ENCODE results near the gene ETV3L.

ETV3L gene

GRCh38 chr1:157044326-157044725, 55.3 kb downstream of the ETV3L start:
- Histone ChIP-seq H3K27me3 (ENCODE audit: control insufficient read depth, low read length) (peaks cover 8% of the 10 kb centered on the region), H3K27ac (ENCODE audit: low read depth, low read length) (no peak overlapping the region), H3K4me2 (ENCODE audit: low read length) (peak overlapping the region; percentile 72), H3K4me1 (ENCODE audit: control insufficient read depth, low read length) (peaks cover 22% of the 10 kb centered on the region), H4K20me1 (ENCODE audit: control insufficient read depth, insufficient read depth, low read depth, low read length) (no peaks in the 10 kb centered on the region), H3F3A (ENCODE audit: control insufficient read depth, insufficient read depth) (0 out of 2 replicates have a peak, but pooled peaks cover 5% of the 10 kb centered on the region), H3K36me3 (ENCODE audit: control insufficient read depth, low read length) (no peaks in the 10 kb centered on the region), H3K9me3 (ENCODE audit: control insufficient read depth, insufficient read depth, low read length) (no peaks in the 10 kb centered on the region), H3K9me2 (replicated peaks; ENCODE audit: control insufficient read depth, low read length) (no peaks in the 10 kb centered on the region), H3K4me3 (ENCODE audit: low read length) (peak overlapping the region; percentile 72), H3K79me2 (ENCODE audit: control insufficient read depth, low read length) (peaks cover 21% of the 10 kb centered on the region)
- TF ChIP-seq CTCF (IDR thresholded peaks at IDR 0.05; ENCODE audit: low read depth, low read length, poor library complexity, severe bottlenecking) (no peak), EZH2phosphoT487 (IDR thresholded peaks at IDR 0.05; ENCODE audit: borderline replicate concordance, low read length) (no peak)

- no peaks in the 10 kb centered on the region for H4K20me1 ChIP-seq (ENCODE audit: control insufficient read depth, insufficient read depth, low read depth, low read length)
- peak overlapping the region; percentile 72 for H3K4me2 ChIP-seq (ENCODE audit: low read length)
- H3K4me3 ChIP-seq (ENCODE audit: low read length): peak overlapping the region; percentile 72
- peaks cover 8% of the 10 kb centered on the region for H3K27me3 ChIP-seq (ENCODE audit: control insufficient read depth, low read length)
- no peaks in the 10 kb centered on the region for H3K36me3 ChIP-seq (ENCODE audit: control insufficient read depth, low read length)
- H3K27ac ChIP-seq (ENCODE audit: low read depth, low read length): no peak overlapping the region
- H3K9me2 ChIP-seq (replicated peaks; ENCODE audit: control insufficient read depth, low read length): no peaks in the 10 kb centered on the region
- 0 out of 2 replicates have a peak, but pooled peaks cover 5% of the 10 kb centered on the region for H3F3A ChIP-seq (ENCODE audit: control insufficient read depth, insufficient read depth)
- no peaks in the 10 kb centered on the region for H3K9me3 ChIP-seq (ENCODE audit: control insufficient read depth, insufficient read depth, low read length)
- TF ChIP-seq EZH2phosphoT487 (IDR thresholded peaks at IDR 0.05; ENCODE audit: borderline replicate concordance, low read length) (no peak), CTCF (IDR thresholded peaks at IDR 0.05; ENCODE audit: low read depth, low read length, poor library complexity, severe bottlenecking) (no peak)
- H3K79me2 ChIP-seq (ENCODE audit: control insufficient read depth, low read length): peaks cover 24% of the 10 kb centered on the region
- H3K4me1 ChIP-seq (ENCODE audit: control insufficient read depth, low read length): peaks cover 22% of the 10 kb centered on the region
Observed at GRCh38 chr1:157043685-157044084, 55.9 kb downstream of the ETV3L start.

GRCh38 chr1:157042846-157043245, 56.8 kb downstream of the ETV3L start:
- peak overlapping the region; percentile 72 for H3K4me2 ChIP-seq (ENCODE audit: low read length)

More at GRCh38 chr1:157042846-157043245, 56.8 kb downstream of the ETV3L start:
- Histone ChIP-seq H3K36me3 (ENCODE audit: control insufficient read depth, low read length) (no peaks in the 10 kb centered on the region), H3F3A (ENCODE audit: control insufficient read depth, insufficient read depth) (no peaks in the 10 kb centered on the region), H3K27me3 (ENCODE audit: control insufficient read depth, low read length) (peaks cover 8% of the 10 kb centered on the region), H3K4me1 (ENCODE audit: control insufficient read depth, low read length) (peaks cover 22% of the 10 kb centered on the region), H4K20me1 (ENCODE audit: control insufficient read depth, insufficient read depth, low read depth, low read length) (0 out of 2 replicates have a peak, but pooled peaks cover 3% of the 10 kb centered on the region), H3K4me3 (ENCODE audit: low read length) (0 out of 2 replicates have a peak overlapping the region, but pooled peaks have one; percentile 72), H3K27ac (ENCODE audit: low read depth, low read length) (no peak overlapping the region), H3K9me2 (replicated peaks; ENCODE audit: control insufficient read depth, low read length) (no peaks in the 10 kb centered on the region), H3K9me3 (ENCODE audit: control insufficient read depth, insufficient read depth, low read length) (no peaks in the 10 kb centered on the region), H3K79me2 (ENCODE audit: control insufficient read depth, low read length) (peaks cover 24% of the 10 kb centered on the region)
- no peak for TF ChIP-seq EZH2phosphoT487 (IDR thresholded peaks at IDR 0.05; ENCODE audit: borderline replicate concordance, low read length)
- no peak for TF ChIP-seq CTCF (IDR thresholded peaks at IDR 0.05; ENCODE audit: low read depth, low read length, poor library complexity, severe bottlenecking)

All from DOHH2 (cell line).